Liver (tissue), 9 donors: Measurements from ENCODE around the gene FADS6. TPM values are rescaled to one million over a fixed set of nuclear protein-coding genes. Genes with fewer than 3 reads are reported as not detected.

Source experiments
- DNase-seq: peaks from one replicate; pipeline ENCODE4 v3.0.0-alpha.2; 2017; ENCODE audit warnings: low spot score
- H3K27ac ChIP-seq, 2 donors: one replicate each; pipeline ENCODE4 v1.7.0; 2013; ENCODE audit warnings: inconsistent platforms in 2 of 2, low read length in 2 of 2, control low read depth in 1 of 2, low read depth in 1 of 2, mild to moderate bottlenecking in 1 of 2
- H3K27me3 ChIP-seq, 4 donors: one replicate each; pipeline versions ENCODE4 v1.6.1 to v1.7.0; 2013; ENCODE audit warnings: low read length in 3 of 4, inconsistent platforms in 1 of 4, mild to moderate bottlenecking in 1 of 4, moderate library complexity in 1 of 4; ENCODE audit not compliant: control insufficient read depth in 4 of 4, insufficient read depth in 4 of 4
- H3K36me3 ChIP-seq, 4 donors: one replicate each; pipeline versions ENCODE4 v1.6.1 to v1.7.0; 2013; ENCODE audit warnings: low read length in 3 of 4, mild to moderate bottlenecking in 3 of 4, low read depth in 1 of 4, moderate library complexity in 1 of 4; ENCODE audit not compliant: control insufficient read depth in 4 of 4, insufficient read depth in 3 of 4
- H3K4me1 ChIP-seq, 4 donors: one replicate each; pipeline versions ENCODE4 v1.6.1 to v1.7.0; 2013; ENCODE audit warnings: low read length in 3 of 4, mild to moderate bottlenecking in 3 of 4, moderate library complexity in 1 of 4; ENCODE audit not compliant: control insufficient read depth in 4 of 4, insufficient read depth in 4 of 4
- H3K4me3 ChIP-seq, 3 donors: one replicate each; pipeline versions ENCODE4 v1.6.1 to v1.7.0; 2013; ENCODE audit warnings: low read length in 3 of 3, control low read depth in 1 of 3, low read depth in 1 of 3, mild to moderate bottlenecking in 1 of 3
- H3K9ac ChIP-seq, 2 donors: one replicate each; pipeline ENCODE4 v1.7.0; 2013; ENCODE audit warnings: low read length in 2 of 2, mild to moderate bottlenecking in 2 of 2, moderate library complexity in 2 of 2, control low read depth in 1 of 2, low read depth in 1 of 2
- H3K9me3 ChIP-seq, 4 donors: one replicate each; pipeline versions ENCODE4 v1.6.1 to v1.7.0; 2013; ENCODE audit warnings: low read length in 3 of 4; ENCODE audit not compliant: control insufficient read depth in 4 of 4
- ATF3 ChIP-seq: IDR thresholded peaks from 2 replicates; pipeline ENCODE4 v1.6.1; 2016; ENCODE audit warnings: antibody characterized with exemption
- CTCF ChIP-seq: fragments of 150-350 bp; IDR thresholded peaks from 2 replicates; pipeline ENCODE4 v1.5.1; 2017; ENCODE audit warnings: improper control_type of control experiment, low read depth, low read length; ENCODE audit not compliant: missing input control
- EGR1 ChIP-seq, 2 donors: IDR thresholded peaks; 2 replicates each; pipeline ENCODE4 v1.6.1; 2016 to 2018; ENCODE audit warnings: antibody characterized with exemption in 2 of 2, low read depth in 2 of 2
- FOXA1 ChIP-seq: IDR thresholded peaks from 2 replicates; pipeline ENCODE4 v1.6.1; 2016; ENCODE audit warnings: antibody characterized with exemption
- GABPA ChIP-seq, 2 donors: IDR thresholded peaks in 1 of 2; conservative IDR thresholded peaks in 1 of 2; 2 replicates each; pipeline ENCODE4 v1.6.1; 2016; ENCODE audit warnings: antibody characterized with exemption in 2 of 2, mild to moderate bottlenecking in 1 of 2, moderate library complexity in 1 of 2
- HNF4A ChIP-seq, 2 donors: conservative IDR thresholded peaks; 2 replicates each; pipeline ENCODE4 v1.6.1; 2016; ENCODE audit warnings: antibody characterized with exemption in 2 of 2, mild to moderate bottlenecking in 2 of 2
- HNF4G ChIP-seq: IDR thresholded peaks from 2 replicates; pipeline ENCODE4 v1.6.1; 2016; ENCODE audit warnings: antibody characterized with exemption
- JUND ChIP-seq, 2 donors: IDR thresholded peaks; 2 replicates each; pipeline ENCODE4 v1.6.1; 2016; ENCODE audit warnings: antibody characterized with exemption in 2 of 2
- MAX ChIP-seq: IDR thresholded peaks from 2 replicates; pipeline ENCODE4 v1.6.1; 2016; ENCODE audit warnings: antibody characterized with exemption
- RAD21 ChIP-seq, 2 donors: IDR thresholded peaks; 2 replicates each; pipeline ENCODE4 v1.6.1; 2016; ENCODE audit warnings: antibody characterized with exemption in 2 of 2, mild to moderate bottlenecking in 2 of 2
- REST ChIP-seq: IDR thresholded peaks from 2 replicates; pipeline ENCODE4 v1.6.1; 2016; ENCODE audit warnings: antibody characterized with exemption, mild to moderate bottlenecking
- SP1 ChIP-seq: IDR thresholded peaks from 2 replicates; pipeline ENCODE4 v1.6.1; 2018; ENCODE audit warnings: antibody characterized with exemption, mild to moderate bottlenecking
- TAF1 ChIP-seq: conservative IDR thresholded peaks from 2 replicates; pipeline ENCODE4 v1.6.1; 2016; ENCODE audit warnings: antibody characterized with exemption, mild to moderate bottlenecking
- YY1 ChIP-seq: IDR thresholded peaks from 2 replicates; pipeline ENCODE4 v1.6.1; 2016; ENCODE audit warnings: antibody characterized with exemption, mild to moderate bottlenecking
- ZBTB33 ChIP-seq: IDR thresholded peaks from 2 replicates; pipeline ENCODE4 v1.6.1; 2016; ENCODE audit warnings: antibody characterized with exemption
- WGBS: extraction: QIAGEN DNeasy Blood & Tissue Kit; methylation state at CpG from one replicate; pipeline ENCODE4 v1.1.7; 2013; 5-methylcytosine and 5-hydroxymethylcytosine counted together
- polyA plus RNA-seq, 2 donors: library from polyadenylated mRNA; stranded (reverse) in 1 of 2; unstranded in 1 of 2; fragments of 200-250 nt in 1 of 2; fragments of >200 nt in 1 of 2; fragmentation: Nextera tagmentation in 1 of 2; extraction: Ambion mirVana in 1 of 2; gene quantifications; one replicate each; pipeline versions ENCODE4 v1.2.1 to v1.2.3, GENCODE V29; 2013 to 2015
- total RNA-seq, 2 donors: library from RNA; depleted of rRNA; stranded (reverse); fragments of >200 nt; gene quantifications; one replicate each; pipeline ENCODE4 v1.2.3, GENCODE V29; 2014
- donor health status: healthy.
- donor health status: healthy.
- donor health status: healthy.
- donor health status: healthy.
- donor health status: healthy.

FADS6 gene
- total and polyA plus RNA-seq, 4 donors, result 2.1 to 7.1 (median 4.2) TPM; not detected in 1

GRCh38 chr17:74882517-74883240 is 10.8 kb downstream of the FADS6 start:
- no peaks in the 10 kb centered on the region for H3K9me3 ChIP-seq
- no peaks in the 10 kb centered on the region for H3K27me3 ChIP-seq
- H3K4me1 ChIP-seq, result peaks cover 0 to under 1% (median 0%) of the 10 kb centered on the region in 4 donors
- no peaks in the 10 kb centered on the region for H3K36me3 ChIP-seq
- H3K9ac ChIP-seq, result no peak overlapping the region
- DNase-seq, result no peak
- H3K4me3 ChIP-seq, result no peak overlapping the region
- WGBS, result 85% methylated on average over 20 of the region's 20 CpGs
- TF ChIP-seq TAF1 (no peak), MAX (no peak), REST (no peak), EGR1 (IDR thresholded peaks at IDR 0.05; ENCODE audit: low read depth in 2 of 2) (no peak), SP1 (no peak), GABPA (IDR thresholded peaks at IDR 0.05 in 1 of 2, conservative IDR thresholded peaks at IDR 0.05 in 1 of 2) (no peak), HNF4G (no peak), CTCF (no peak), JUND (IDR thresholded peaks at IDR 0.05) (no peak), ZBTB33 (no peak), HNF4A (conservative IDR thresholded peaks at IDR 0.05) (no peak), FOXA1 (no peak), RAD21 (IDR thresholded peaks at IDR 0.05) (no peak), ATF3 (no peak), YY1 (no peak)
- H3K27ac ChIP-seq, result no peak overlapping the region

GRCh38 chr17:74881073-74881472 is 12.4 kb downstream of the FADS6 start:
- 92% methylated on average over 11 of the region's 11 CpGs for WGBS

More at GRCh38 chr17:74881073-74881472, 12.4 kb downstream of the FADS6 start:
- TF ChIP-seq EGR1 (IDR thresholded peaks at IDR 0.05; ENCODE audit: low read depth in 2 of 2) (no peak), YY1 (no peak)
- Histone ChIP-seq H3K4me1 (peaks cover 0 to 5% (median 0%) of the 10 kb centered on the region in 4 donors), H3K4me3 (no peak overlapping the region), H3K36me3 (no peaks in the 10 kb centered on the region), H3K27me3 (no peaks in the 10 kb centered on the region), H3K27ac (no peak overlapping the region), H3K9ac (no peak overlapping the region), H3K9me3 (no peaks in the 10 kb centered on the region)
- no peak for DNase-seq
